HepG2 (cell line): ENCODE measurements around the gene S1PR5. TPM values are rescaled to one million over a fixed set of nuclear protein-coding genes. Genes with fewer than 3 reads are reported as not detected.

Source experiments
- ATAC-seq: fragments of 200-7000 bp; cut with Tn5 transposase; 3 replicates; pipeline ENCODE4 v1.9.1; 2020; ENCODE audit warnings: mild to moderate bottlenecking, moderate library complexity
- BruUV-seq: library from RNA; stranded (reverse); fragments of 400-500 nt; replicated peaks from 2 replicates; lab custom pipeline; 2021; lab: Mats Ljungman, UMichigan
- CTCF ChIA-PET: fragments of 300-600 bp; formaldehyde crosslinking; extraction: SDS; loops from one replicate; lab custom pipeline; 2021; ENCODE audit warnings: low total read pairs, inconsistent platforms, low intra/inter-chr PET ratio; lab: Yijun Ruan, JAX
- POLR2A ChIA-PET: fragments of 350-600 bp; sonication (Branson Sonifier 250); formaldehyde crosslinking; loops from one replicate; lab custom pipeline; 2020; ENCODE audit warnings: antibody characterized with exemption, inconsistent platforms; lab: Yijun Ruan, JAX
- DNase-seq: peaks from one replicate; pipeline ENCODE4 v3.0.0-alpha.2; 2015; ENCODE audit warnings: low spot score
- FAIRE-seq: peaks from 3 replicates; lab custom pipeline; 2011; peaks lifted over from hg19 to GRCh38; lab: Jason Lieb, UNC
- H2AFZ ChIP-seq: one replicate; pipeline ENCODE4 v1.6.1; 2011; ENCODE audit warnings: low read length, inconsistent platforms
- H3K27ac ChIP-seq: fragments of 300-600 bp; 3 replicates; pipeline ENCODE4 v1.8.0; 2011; ENCODE audit warnings: mixed run types, mild to moderate bottlenecking, mixed read lengths, low read length, inconsistent platforms; ENCODE audit not compliant: insufficient read depth; ENCODE audit errors: extremely low read length
- H3K27me3 ChIP-seq, 2 experiments: fragments of 200-600 bp in 1 of 2; 2 replicates in 1 of 2; 3 replicates in 1 of 2; pipeline versions ENCODE4 v1.6.0 to v1.8.0; 2011; ENCODE audit warnings: low read length in 2 of 2, mild to moderate bottlenecking in 2 of 2, moderate library complexity in 2 of 2, inconsistent platforms in 1 of 2; ENCODE audit not compliant: insufficient read depth in 2 of 2, control insufficient read depth in 1 of 2
- H3K36me3 ChIP-seq, 2 experiments: fragments of 200-600 bp in 1 of 2; replicated peaks in 1 of 2; 2 replicates in 1 of 2; 3 replicates in 1 of 2; pipeline versions ENCODE4 v1.5.1 to v1.8.0; 2011; ENCODE audit warnings: low read length in 2 of 2, inconsistent platforms in 1 of 2; ENCODE audit not compliant: insufficient read depth in 2 of 2, control insufficient read depth in 1 of 2
- H3K4me1 ChIP-seq: 2 replicates; pipeline ENCODE4 v1.5.1; 2012; ENCODE audit warnings: low read length, inconsistent platforms; ENCODE audit not compliant: insufficient read depth
- H3K4me2 ChIP-seq: 2 replicates; pipeline ENCODE4 v1.6.0; 2011; ENCODE audit warnings: low read depth, low read length, inconsistent platforms
- H3K4me3 ChIP-seq, 3 experiments: fragments of 200-600 bp in 1 of 3; sonication (generic), shearing (Covaris generic) in 1 of 3; replicated peaks in 1 of 3; 2 replicates each; pipeline ENCODE4 v1.5.1; 2011 to 2016; ENCODE audit warnings: low read length in 3 of 3, inconsistent platforms in 2 of 3, low read depth in 2 of 3, mild to moderate bottlenecking in 2 of 3, control low read depth in 1 of 3, mixed read lengths in 1 of 3; ENCODE audit not compliant: insufficient read depth in 1 of 3
- H3K79me2 ChIP-seq: one replicate; pipeline ENCODE4 v1.6.1; 2011; ENCODE audit warnings: low read length, inconsistent platforms; ENCODE audit not compliant: insufficient read depth
- H3K9ac ChIP-seq: 2 replicates; pipeline ENCODE4 v1.6.0; 2011; ENCODE audit warnings: mild to moderate bottlenecking, low read depth, low read length, inconsistent platforms; ENCODE audit not compliant: insufficient read depth
- H3K9me3 ChIP-seq: 2 replicates; pipeline ENCODE4 v1.5.1; 2012; ENCODE audit warnings: mild to moderate bottlenecking, low read length
- H4K20me1 ChIP-seq: 2 replicates; pipeline ENCODE4 v1.6.0; 2011; ENCODE audit warnings: inconsistent platforms, mild to moderate bottlenecking, low read length, moderate library complexity; ENCODE audit not compliant: insufficient read depth
- ATM ChIP-seq: fragments of 450-650 bp; IDR thresholded peaks from 2 replicates; pipeline ENCODE4 v1.7.1; 2017; ENCODE audit warnings: mild to moderate bottlenecking, borderline replicate concordance
- E2F2 ChIP-seq: sonication (generic); formaldehyde crosslinking; IDR thresholded peaks from 2 replicates; pipeline ENCODE4 v1.4.0; 2020; ENCODE audit warnings: missing genetic modification reagents, borderline replicate concordance
- GZF1 ChIP-seq: sonication (generic); formaldehyde crosslinking; IDR thresholded peaks from 2 replicates; pipeline ENCODE4 v1.5.1; 2020; ENCODE audit warnings: mild to moderate bottlenecking, missing genetic modification reagents
- HNRNPK ChIP-seq: fragments of 200-400 bp; formaldehyde crosslinking; IDR thresholded peaks from 2 replicates; pipeline ENCODE4 v1.6.1; 2018; ENCODE audit warnings: low read length, low read depth, moderate library complexity, mild to moderate bottlenecking; ENCODE audit not compliant: poor library complexity, severe bottlenecking
- LBX2 ChIP-seq: sonication (generic); formaldehyde crosslinking; IDR thresholded peaks from 2 replicates; pipeline ENCODE4 v1.5.0; 2020; ENCODE audit warnings: missing genetic modification reagents, mild to moderate bottlenecking, borderline replicate concordance
- RARA ChIP-seq: IDR thresholded peaks from 2 replicates; pipeline ENCODE4 v1.6.1; 2016; ENCODE audit warnings: missing genetic modification reagents, missing compliant biosample characterization
- SCMH1 ChIP-seq: sonication (generic); formaldehyde crosslinking; IDR thresholded peaks from 2 replicates; pipeline ENCODE4 v1.9.0; 2021; ENCODE audit warnings: missing genetic modification reagents, mild to moderate bottlenecking, borderline replicate concordance
- SKIL ChIP-seq: sonication (generic); formaldehyde crosslinking; IDR thresholded peaks from 2 replicates; pipeline ENCODE4 v1.8.0; 2022; ENCODE audit warnings: missing genetic modification reagents, mild to moderate bottlenecking, moderate library complexity, borderline replicate concordance
- SNRNP70 ChIP-seq: fragments of 200-400 bp; formaldehyde crosslinking; IDR thresholded peaks from 2 replicates; pipeline ENCODE4 v1.6.1; 2017; ENCODE audit warnings: mild to moderate bottlenecking, low read depth, low read length, moderate library complexity
- TBX2 ChIP-seq: sonication (generic); formaldehyde crosslinking; IDR thresholded peaks from 2 replicates; pipeline ENCODE4 v1.5.0; 2020; ENCODE audit warnings: missing genetic modification reagents, mild to moderate bottlenecking, borderline replicate concordance
- ZNF33A ChIP-seq: sonication (generic); formaldehyde crosslinking; IDR thresholded peaks from 2 replicates; pipeline ENCODE4 v1.5.1; 2020; ENCODE audit warnings: missing genetic modification reagents, mild to moderate bottlenecking, moderate library complexity, borderline replicate concordance
- ZNF496 ChIP-seq: sonication (generic); formaldehyde crosslinking; IDR thresholded peaks from 2 replicates; pipeline ENCODE4 v1.8.1; 2023; ENCODE audit warnings: mild to moderate bottlenecking, moderate library complexity, missing genetic modification reagents; ENCODE audit not compliant: insufficient replicate concordance
- ZNF510 ChIP-seq: sonication (generic); formaldehyde crosslinking; IDR thresholded peaks from 2 replicates; pipeline ENCODE4 v1.4.0; 2020; ENCODE audit warnings: low read depth, mild to moderate bottlenecking, missing genetic modification reagents
- ZNF781 ChIP-seq: sonication (generic); formaldehyde crosslinking; IDR thresholded peaks from 2 replicates; pipeline ENCODE4 v1.5.1; 2020; ENCODE audit warnings: borderline replicate concordance, mild to moderate bottlenecking, missing genetic modification reagents; ENCODE audit errors: not compliant biosample characterization
- WGBS: methylation state at CpG from one replicate; pipeline ENCODE4 v1.1.6; 2017; ENCODE audit warnings: low lambda C conversion rate; 5-methylcytosine and 5-hydroxymethylcytosine counted together
- in situ Hi-C: cut with HindIII; loops from 2 replicates; pipeline ENCODE4 v1.10.0; 2017; ENCODE audit warnings: low pct_unique_long_range_greater_than_20kb; ENCODE audit not compliant: extremely low pct_ligation_motif_present
- intact Hi-C: fragments of 100-400 bp; cut with micrococcal nuclease; formaldehyde crosslinking; loops from one replicate; pipeline ENCODE4 v1.10.0; 2022; ENCODE audit not compliant: unreplicated experiment
- polyA plus RNA-seq, 8 experiments: library from polyadenylated mRNA; depleted of rRNA in 3 of 8; stranded (reverse) in 7 of 8; unstranded in 1 of 8; fragments of >200 nt; fragmentation: Illumina TruSeq in 4 of 8; extraction: Trizol in 4 of 8; gene quantifications; 2 replicates each; pipeline versions ENCODE4 v1.2.1 to v1.2.3, GENCODE V29; 2011 to 2016; ENCODE audit warnings: low read depth in 4 of 8, missing spikeins in 1 of 8, mixed read lengths in 1 of 8; ENCODE audit not compliant: insufficient read depth in 1 of 8
- total RNA-seq, 5 experiments: library from RNA; depleted of rRNA; stranded (reverse); fragments of >200 nt; fragmentation: Illumina TruSeq; extraction: Trizol; gene quantifications; 2 replicates each; pipeline ENCODE4 v1.2.3, GENCODE V29; 2016; ENCODE audit warnings: low read depth in 1 of 5

The S1PR5 gene
- total and polyA plus RNA-seq, 2 of the 13 experiments (the other 11 are each of a cell fraction or from before 2014, with no cell fraction given) = 0.04 TPM; not detected in 1

- Histone ChIP-seq H3K9me3 (no peaks in the 10 kb centered on the region), H3K4me2 (no peak overlapping the region), H3K27me3 (no peaks in the 10 kb centered on the region), H4K20me1 (no peaks in the 10 kb centered on the region), H3K9ac (no peak overlapping the region), H3K4me1 (peaks cover 6% of the 10 kb centered on the region; the same call in 1 of the 2 replicates)
- in situ Hi-C loops = no loop called here
- CTCF ChIA-PET = no interaction called here
- BruUV-seq = no TSS peak
- FAIRE-seq = no peak
- TF ChIP-seq GZF1 (CRISPR knock-in tag) (no peak), ATM (no peak), ZNF781 (CRISPR knock-in tag) (no peak), ZNF33A (no peak), SNRNP70 (no peak), HNRNPK (no peak), RARA (CRISPR knock-in tag) (no peak), TBX2 (CRISPR knock-in tag) (no peak)
- TF ChIP-seq, all 625 proteins: peak for 0
- intact Hi-C loops = no loop called here
- H3K36me3 ChIP-seq = peaks cover 11 to 64% of the 10 kb centered on the region in 2 experiments; a peak in 4 of 5 replicates
- DNase-seq = no peak
- H3K27ac ChIP-seq = no peak overlapping the region
- POLR2A ChIA-PET = no interaction called here
- 98% methylated on average over 6 of the region's 6 CpGs for WGBS
- no peaks in the 10 kb centered on the region for H3K79me2 ChIP-seq
- no peak for ATAC-seq
- H3K4me3 ChIP-seq = no peak overlapping the region
- no peak overlapping the region for H2AFZ ChIP-seq
These were observed 33.1 kb upstream of the S1PR5 start for GRCh38 chr19:10550336-10550735.

- Histone ChIP-seq H2AFZ (no peak overlapping the region), H3K27ac (no peak overlapping the region), H3K9ac (no peak overlapping the region), H3K4me2 (no peak overlapping the region), H3K9me3 (no peaks in the 10 kb centered on the region), H3K79me2 (no peaks in the 10 kb centered on the region), H3K4me3 (no peak overlapping the region), H3K4me1 (peaks cover 12% of the 10 kb centered on the region), H3K27me3 (no peaks in the 10 kb centered on the region), H3K36me3 (peaks cover 11 to 59% of the 10 kb centered on the region in 2 experiments; a peak in 4 of 5 replicates), H4K20me1 (no peaks in the 10 kb centered on the region)
- ChIA-PET CTCF (no interaction called here), POLR2A (no interaction called here)
- DNase-seq (no peak), FAIRE-seq (no peak), ATAC-seq (no peak)
- TF ChIP-seq SCMH1 (CRISPR knock-in tag) = no peak
- TF ChIP-seq ZNF496 (CRISPR knock-in tag) = no peak
- no peak for TF ChIP-seq E2F2 (CRISPR knock-in tag)
- TF ChIP-seq ZNF510 = no peak
- no peak for TF ChIP-seq LBX2 (CRISPR knock-in tag)
- TF ChIP-seq SKIL (CRISPR knock-in tag) = no peak
- intact Hi-C loops = no loop called here
- in situ Hi-C loops = no loop called here
- BruUV-seq = no TSS peak
- 98% methylated on average over 6 of the region's 7 CpGs for WGBS
These were observed 32.5 kb upstream of the S1PR5 start for GRCh38 chr19:10549733-10550132.
